GM12891 (cell line): ENCODE measurements around the gene UBE2H.
"Not testable (repeated sequence)": the region's sequence is repeated elsewhere in the genome, so short reads cannot be mapped to it uniquely, and the experiment has no call there.

Experiments used
- DNase-seq: peaks from one replicate; pipeline ENCODE4 v3.0.0; 2011; ENCODE audit warnings: low spot score; ENCODE audit not compliant: insufficient read length
- FAIRE-seq: peaks from 2 replicates; lab custom pipeline; 2011; peaks lifted over from hg19 to GRCh38; lab: Jason Lieb, UNC
- PAX5 ChIP-seq: IDR thresholded peaks from 2 replicates; pipeline ENCODE4 v1.6.1; 2011; ENCODE audit warnings: low read length, moderate library complexity, mild to moderate bottlenecking; ENCODE audit not compliant: insufficient read depth, severe bottlenecking
- POLR2A ChIP-seq: IDR thresholded peaks from 2 replicates; pipeline ENCODE4 v1.6.1; 2011; ENCODE audit warnings: low read depth, low read length, control low read depth
- POLR2AphosphoS5 ChIP-seq: IDR thresholded peaks from 2 replicates; pipeline ENCODE4 v1.6.1; 2011; ENCODE audit warnings: low read depth, low read length, control low read depth
- POU2F2 ChIP-seq: IDR thresholded peaks from 2 replicates; pipeline ENCODE4 v1.6.1; 2011; ENCODE audit warnings: low read depth, mild to moderate bottlenecking, control low read depth, low read length, moderate library complexity
- SPI1 ChIP-seq: IDR thresholded peaks from 2 replicates; pipeline ENCODE4 v1.6.1; 2011; ENCODE audit warnings: low read depth, low read length, control low read depth
- TAF1 ChIP-seq: IDR thresholded peaks from 2 replicates; pipeline ENCODE4 v1.6.1; 2011; ENCODE audit warnings: low read depth, low read length, control low read depth

The UBE2H gene

GRCh38 chr7:129843365-129843898 is 109.3 kb downstream of the UBE2H start:
- TF ChIP-seq PAX5 (no peak), POLR2AphosphoS5 (no peak), POU2F2 (no peak), SPI1 (no peak), POLR2A (no peak), TAF1 (no peak)
- DNase-seq (no peak), FAIRE-seq (no peak)

GRCh38 chr7:129841465-129841864 is 111.3 kb downstream of the UBE2H start:
- FAIRE-seq (no peak), DNase-seq (no peak)
- TF ChIP-seq POLR2AphosphoS5, result no peak
- no peak for TF ChIP-seq SPI1
- no peak for TF ChIP-seq PAX5
- TF ChIP-seq POU2F2, result no peak
- no peak for TF ChIP-seq TAF1

GRCh38 chr7:129840757-129841156 is 112.0 kb downstream of the UBE2H start:
- FAIRE-seq, result peak; percentile 28

GRCh38 chr7:129836983-129837382 is 115.8 kb downstream of the UBE2H start:
- no peak for DNase-seq
- no peak for FAIRE-seq
- TF ChIP-seq POLR2AphosphoS5 (no peak), PAX5 (no peak), TAF1 (no peak)

More at GRCh38 chr7:129840757-129841156, 112.0 kb downstream of the UBE2H start:
- no peak for DNase-seq
- TF ChIP-seq POLR2AphosphoS5 (no peak), TAF1 (no peak), POU2F2 (no peak)

GRCh38 chr7:129835569-129835968 is 117.2 kb downstream of the UBE2H start:
- FAIRE-seq (no peak), DNase-seq (no peak)
- TF ChIP-seq POLR2A (no peak), SPI1 (no peak), PAX5 (no peak)

- not testable (repeated sequence) for DNase-seq, FAIRE-seq
Observed at GRCh38 chr7:129833353-129833752, 119.4 kb downstream of the UBE2H start.

- no peak for TF ChIP-seq PAX5
- no peak for TF ChIP-seq TAF1
- TF ChIP-seq POU2F2, result no peak
- DNase-seq, result no peak
- no peak for FAIRE-seq
Observed at GRCh38 chr7:129832701-129833227, 120.0 kb downstream of the UBE2H start.

GRCh38 chr7:129832282-129832681 is 120.5 kb downstream of the UBE2H start:
- no peak for TF ChIP-seq SPI1
- no peak for TF ChIP-seq POLR2A
- TF ChIP-seq PAX5, result no peak
- TF ChIP-seq POU2F2, result no peak
- no peak for TF ChIP-seq POLR2AphosphoS5
- no peak for TF ChIP-seq TAF1
- no peak for DNase-seq
- no peak for FAIRE-seq

- TF ChIP-seq SPI1 (no peak), POU2F2 (no peak), POLR2AphosphoS5 (no peak), PAX5 (no peak), POLR2A (no peak), TAF1 (no peak)
- no peak for DNase-seq
- FAIRE-seq, result no peak
Observed at GRCh38 chr7:129831424-129832058, 121.2 kb downstream of the UBE2H start.

- DNase-seq, result no peak
- no peak for TF ChIP-seq TAF1
- TF ChIP-seq POLR2AphosphoS5, result no peak
- no peak for TF ChIP-seq POU2F2
- no peak for TF ChIP-seq PAX5
- TF ChIP-seq POLR2A, result no peak
- no peak for TF ChIP-seq SPI1
- no peak for FAIRE-seq
Observed at GRCh38 chr7:129830949-129831348, 121.8 kb downstream of the UBE2H start.
